Gastroesophageal sphincter (tissue), 4 donors: ENCODE data around the gene SMAD4. TPM values are rescaled to one million over a fixed set of nuclear protein-coding genes. Genes with fewer than 3 reads are reported as not detected.

Experiments
- ATAC-seq: fragments of 150-250 bp; one replicate; pipeline ENCODE4 v1.9.1; 2016; ENCODE audit warnings: mild to moderate bottlenecking, moderate library complexity
- H3K27ac ChIP-seq, 4 donors: fragments of 200-600 bp; sonication (generic) in 3 of 4; 1 replicate in 3 of 4; 2 replicates in 1 of 4; pipeline ENCODE4 v1.5.1; 2016 to 2019
- H3K27me3 ChIP-seq: fragments of 200-600 bp; sonication (generic); one replicate; pipeline ENCODE4 v1.5.1; 2019
- H3K36me3 ChIP-seq, 2 donors: fragments of 200-600 bp; sonication (generic); one replicate each; pipeline ENCODE4 v1.5.1; 2019; ENCODE audit warnings: control low read depth in 1 of 2
- H3K4me1 ChIP-seq, 3 donors: fragments of 200-600 bp; sonication (generic); 1 replicate in 2 of 3; 2 replicates in 1 of 3; pipeline ENCODE4 v1.5.1; 2016 to 2019; ENCODE audit warnings: control low read depth in 2 of 3
- H3K4me3 ChIP-seq, 2 donors: fragments of 200-600 bp; sonication (generic); one replicate each; pipeline ENCODE4 v1.5.1; 2019; ENCODE audit warnings: mild to moderate bottlenecking in 1 of 2, moderate library complexity in 1 of 2
- H3K9me3 ChIP-seq, 3 donors: fragments of 200-600 bp; sonication (generic); one replicate each; pipeline ENCODE4 v1.5.1; 2017 to 2019; ENCODE audit warnings: control low read depth in 2 of 3
- EP300 ChIP-seq: sonication (generic); formaldehyde crosslinking; IDR thresholded peaks from one replicate; pipeline ENCODE4 v1.6.1; 2017; ENCODE audit warnings: antibody characterized with exemption, mild to moderate bottlenecking
- POLR2A ChIP-seq, 2 donors: fragments of 450-650 bp; IDR thresholded peaks; one replicate each; pipeline ENCODE4 v1.6.1; 2017; ENCODE audit warnings: antibody characterized with exemption in 2 of 2, mild to moderate bottlenecking in 2 of 2, moderate library complexity in 1 of 2
- POLR2AphosphoS5 ChIP-seq: sonication (generic); formaldehyde crosslinking; IDR thresholded peaks from one replicate; pipeline ENCODE4 v1.6.1; 2017; ENCODE audit warnings: antibody characterized with exemption
- WGBS, 2 donors: methylation state at CpG; one replicate each; pipeline ENCODE4 v1.1.5; 2018; ENCODE audit warnings: low coverage in 1 of 2; 5-methylcytosine and 5-hydroxymethylcytosine counted together
- total RNA-seq, 4 donors: library from RNA; depleted of rRNA; stranded (reverse); fragments of >200 nt; gene quantifications; one replicate each; pipeline ENCODE4 v1.1.0, GENCODE V29; 2016
- TF ChIP-seq, protein P1 (sequence below), 4 experiments: fragments of 200-600 bp in 2 of 4; fragments of 450-650 bp in 2 of 4; sonication (generic) in 1 of 4; IDR thresholded peaks; one replicate each; pipeline ENCODE4 v1.5.1; 2017 to 2019; ENCODE audit warnings: antibody characterized with exemption in 4 of 4, mild to moderate bottlenecking in 2 of 4, moderate library complexity in 2 of 4

Gene SMAD4
- total RNA-seq, 4 donors from 2014 or later = 132 to 170 (median 137) TPM

- Histone ChIP-seq H3K36me3 (no peaks in the 10 kb centered on the region), H3K4me1 (peaks cover 0 to 7% (median 0%) of the 10 kb centered on the region in 3 donors), H3K4me3 (no peak overlapping the region), H3K27ac (no peak overlapping the region), H3K9me3 (no peaks in the 10 kb centered on the region), H3K27me3 (no peaks in the 10 kb centered on the region)
- no peak for TF ChIP-seq POLR2A (IDR thresholded peaks at IDR 0.05)
- TF ChIP-seq, protein P1, sequence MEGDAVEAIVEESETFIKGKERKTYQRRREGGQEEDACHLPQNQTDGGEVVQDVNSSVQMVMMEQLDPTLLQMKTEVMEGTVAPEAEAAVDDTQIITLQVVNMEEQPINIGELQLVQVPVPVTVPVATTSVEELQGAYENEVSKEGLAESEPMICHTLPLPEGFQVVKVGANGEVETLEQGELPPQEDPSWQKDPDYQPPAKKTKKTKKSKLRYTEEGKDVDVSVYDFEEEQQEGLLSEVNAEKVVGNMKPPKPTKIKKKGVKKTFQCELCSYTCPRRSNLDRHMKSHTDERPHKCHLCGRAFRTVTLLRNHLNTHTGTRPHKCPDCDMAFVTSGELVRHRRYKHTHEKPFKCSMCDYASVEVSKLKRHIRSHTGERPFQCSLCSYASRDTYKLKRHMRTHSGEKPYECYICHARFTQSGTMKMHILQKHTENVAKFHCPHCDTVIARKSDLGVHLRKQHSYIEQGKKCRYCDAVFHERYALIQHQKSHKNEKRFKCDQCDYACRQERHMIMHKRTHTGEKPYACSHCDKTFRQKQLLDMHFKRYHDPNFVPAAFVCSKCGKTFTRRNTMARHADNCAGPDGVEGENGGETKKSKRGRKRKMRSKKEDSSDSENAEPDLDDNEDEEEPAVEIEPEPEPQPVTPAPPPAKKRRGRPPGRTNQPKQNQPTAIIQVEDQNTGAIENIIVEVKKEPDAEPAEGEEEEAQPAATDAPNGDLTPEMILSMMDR (IDR thresholded peaks at IDR 0.05) = no peak
- TF ChIP-seq POLR2AphosphoS5 = no peak
- TF ChIP-seq EP300 = no peak
- WGBS, 2 donors = 83 to 88% methylated on average over 1 to 4 of the region's 5 CpGs
- ATAC-seq = no peak
Measured at GRCh38 chr18:51098082-51098481, 68.1 kb downstream of the SMAD4 start.

DNA sequence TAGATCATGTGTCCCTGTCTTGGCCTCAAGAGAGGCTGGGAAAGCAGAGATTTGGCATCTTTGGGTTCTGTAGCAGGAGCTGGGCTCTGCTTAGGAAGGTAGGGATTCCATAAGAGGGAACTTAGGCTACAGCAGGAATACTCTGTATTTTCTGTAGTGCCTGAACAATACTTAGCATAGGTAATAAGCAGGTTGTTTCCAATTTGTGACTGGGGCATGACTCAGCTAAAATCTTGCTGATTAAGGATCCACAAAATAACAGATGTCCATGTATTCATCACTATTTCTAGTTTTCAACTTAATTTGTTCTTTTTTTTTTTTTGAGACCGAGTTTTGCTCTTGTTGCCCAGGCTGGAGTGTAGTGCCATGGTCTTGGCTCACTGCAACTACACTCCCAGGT is 68.5 kb downstream of the SMAD4 start:
- 100% methylated on average over 1 of the region's 1 CpG for WGBS, 2 donors
- no peak for TF ChIP-seq EP300
- TF ChIP-seq POLR2AphosphoS5 = no peak
- no peak for TF ChIP-seq POLR2A (IDR thresholded peaks at IDR 0.05)
- TF ChIP-seq, protein P1 (IDR thresholded peaks at IDR 0.05) = no peak
- ATAC-seq = no peak
- H3K36me3 ChIP-seq = no peaks in the 10 kb centered on the region
- no peaks in the 10 kb centered on the region for H3K27me3 ChIP-seq
- no peak overlapping the region for H3K4me3 ChIP-seq
- no peaks in the 10 kb centered on the region for H3K9me3 ChIP-seq
- H3K4me1 ChIP-seq = peaks cover 0 to 7% (median 0%) of the 10 kb centered on the region in 3 donors
- no peak overlapping the region for H3K27ac ChIP-seq

GRCh38 chr18:51100385-51101120 is 70.5 kb downstream of the SMAD4 start:
- no peaks in the 10 kb centered on the region for H3K9me3 ChIP-seq
- ATAC-seq = no peak
- no peak overlapping the region for H3K27ac ChIP-seq
- no peaks in the 10 kb centered on the region for H3K36me3 ChIP-seq
- TF ChIP-seq, protein P1 (IDR thresholded peaks at IDR 0.05) = no peak
- no peak for TF ChIP-seq EP300
- no peak for TF ChIP-seq POLR2A (IDR thresholded peaks at IDR 0.05)
- no peak for TF ChIP-seq POLR2AphosphoS5
- WGBS, 2 donors = 69 to 82% methylated on average over 2 to 3 of the region's 8 CpGs
- H3K4me3 ChIP-seq = no peak overlapping the region
- H3K4me1 ChIP-seq = peaks cover 0 to 7% (median 0%) of the 10 kb centered on the region in 3 donors
- no peaks in the 10 kb centered on the region for H3K27me3 ChIP-seq

DNA sequence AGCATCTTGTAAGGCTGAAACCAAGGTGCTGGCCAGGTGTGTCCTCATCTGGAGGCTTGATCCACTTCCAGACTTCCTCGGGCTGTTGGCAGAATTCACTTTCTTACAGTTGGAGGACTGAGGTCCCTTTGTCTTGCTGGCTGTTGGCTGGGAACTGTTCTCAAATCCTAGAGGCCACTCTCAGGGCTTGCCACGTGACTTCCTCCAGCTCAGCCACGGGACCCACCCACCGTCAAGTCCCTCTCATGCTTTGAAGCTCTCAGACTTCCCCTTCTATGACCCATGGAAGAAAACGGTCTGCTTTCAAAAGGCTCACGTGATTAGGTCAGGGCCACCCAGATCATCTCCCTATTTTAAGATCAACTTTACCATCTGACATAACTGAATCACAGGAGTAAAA is 77.1 kb downstream of the SMAD4 start:
- ATAC-seq = no peak
- TF ChIP-seq EP300 (no peak), POLR2A (IDR thresholded peaks at IDR 0.05) (no peak), POLR2AphosphoS5 (no peak)
- TF ChIP-seq, protein P1 (IDR thresholded peaks at IDR 0.05) = no peak
- H3K36me3 ChIP-seq = no peaks in the 10 kb centered on the region
- no peak overlapping the region for H3K27ac ChIP-seq
- H3K27me3 ChIP-seq = peaks cover 7% of the 10 kb centered on the region
- no peak overlapping the region for H3K4me3 ChIP-seq
- 49 to 67% methylated on average over 1 to 4 of the region's 6 CpGs for WGBS, 2 donors
- peaks cover 0 to 5% (median 0%) of the 10 kb centered on the region in 3 donors for H3K9me3 ChIP-seq
- H3K4me1 ChIP-seq = peaks cover 0 to 7% (median 0%) of the 10 kb centered on the region in 3 donors
